OCI-LY1 (cell line): ENCODE data around the gene ROR2.

Experiments
- H2AFZ ChIP-seq: fragments of 200-600 bp; sonication (generic), shearing (Covaris generic); 2 replicates; pipeline ENCODE4 v1.6.0; 2014; ENCODE audit warnings: antibody characterized with exemption, mild to moderate bottlenecking, low read length
- H3F3A ChIP-seq: fragments of 200-600 bp; sonication (generic), shearing (Covaris generic); 2 replicates; pipeline ENCODE4 v1.6.0; 2014; ENCODE audit warnings: mild to moderate bottlenecking, antibody characterized with exemption, low read length, moderate library complexity; ENCODE audit not compliant: insufficient read depth
- H3K27ac ChIP-seq: fragments of 200-600 bp; sonication (generic); 2 replicates; pipeline ENCODE4 v1.5.1; 2014; ENCODE audit warnings: low read length, mixed run types, mild to moderate bottlenecking, low read depth; ENCODE audit not compliant: poor library complexity, severe bottlenecking
- H3K27me3 ChIP-seq: fragments of 200-600 bp; sonication (generic); 2 replicates; pipeline ENCODE4 v1.6.0; 2014; ENCODE audit warnings: antibody characterized with exemption, mild to moderate bottlenecking, low read length, moderate library complexity; ENCODE audit not compliant: insufficient read depth
- H3K36me3 ChIP-seq: fragments of 200-600 bp; sonication (generic); 2 replicates; pipeline ENCODE4 v1.6.1; 2014; ENCODE audit warnings: mild to moderate bottlenecking, antibody characterized with exemption, low read length, moderate library complexity, mixed read lengths; ENCODE audit not compliant: insufficient read depth
- H3K4me1 ChIP-seq: fragments of 200-600 bp; sonication (generic); 2 replicates; pipeline ENCODE4 v1.5.1; 2014; ENCODE audit warnings: mild to moderate bottlenecking, low read length, moderate library complexity; ENCODE audit not compliant: insufficient read depth, severe bottlenecking
- H3K4me2 ChIP-seq: fragments of 200-600 bp; sonication (generic), shearing (Covaris generic); 2 replicates; pipeline ENCODE4 v1.6.1; 2014; ENCODE audit warnings: low read length
- H3K4me3 ChIP-seq: fragments of 200-600 bp; sonication (generic); 2 replicates; pipeline ENCODE4 v1.5.1; 2014; ENCODE audit warnings: low read length, low read depth, mild to moderate bottlenecking, mixed read lengths; ENCODE audit not compliant: poor library complexity, severe bottlenecking
- H3K79me2 ChIP-seq: fragments of 200-600 bp; shearing (Covaris generic); 2 replicates; pipeline ENCODE4 v1.6.1; 2016; ENCODE audit warnings: mixed run types, low read length, mixed read lengths; ENCODE audit not compliant: insufficient read depth
- H3K9ac ChIP-seq: fragments of 200-600 bp; sonication (generic), shearing (Covaris generic); 2 replicates; pipeline ENCODE4 v1.6.1; 2014; ENCODE audit warnings: mild to moderate bottlenecking, low read length, mixed read lengths
- H3K9me2 ChIP-seq: fragments of 200-600 bp; sonication (generic), shearing (Covaris generic); 2 replicates; pipeline ENCODE4 v1.6.1; 2014; ENCODE audit warnings: low read depth, mild to moderate bottlenecking, low read length, mixed read lengths
- H3K9me3 ChIP-seq: fragments of 200-600 bp; shearing (Covaris generic); 2 replicates; pipeline ENCODE4 v1.6.1; 2014; ENCODE audit warnings: low read length, mixed read lengths
- H4K20me1 ChIP-seq: fragments of 200-600 bp; sonication (generic), shearing (Covaris generic); 2 replicates; pipeline ENCODE4 v1.6.0; 2016; ENCODE audit warnings: mild to moderate bottlenecking, low read length; ENCODE audit not compliant: insufficient read depth
- EZH2 ChIP-seq: fragments of 200-600 bp; sonication (generic), shearing (Covaris generic); IDR thresholded peaks from 2 replicates; pipeline ENCODE4 v1.8.0; 2017; ENCODE audit warnings: borderline replicate concordance, mixed run types, mild to moderate bottlenecking, antibody characterized with exemption, low read length, moderate library complexity, mixed read lengths
- TF ChIP-seq, protein P1 (sequence below): fragments of 200-600 bp; sonication (generic), shearing (Covaris generic); IDR thresholded peaks from 2 replicates; pipeline ENCODE4 v1.5.1; 2017; ENCODE audit warnings: mild to moderate bottlenecking, antibody characterized with exemption, low read length, moderate library complexity, mixed read lengths

The ROR2 gene

DNA sequence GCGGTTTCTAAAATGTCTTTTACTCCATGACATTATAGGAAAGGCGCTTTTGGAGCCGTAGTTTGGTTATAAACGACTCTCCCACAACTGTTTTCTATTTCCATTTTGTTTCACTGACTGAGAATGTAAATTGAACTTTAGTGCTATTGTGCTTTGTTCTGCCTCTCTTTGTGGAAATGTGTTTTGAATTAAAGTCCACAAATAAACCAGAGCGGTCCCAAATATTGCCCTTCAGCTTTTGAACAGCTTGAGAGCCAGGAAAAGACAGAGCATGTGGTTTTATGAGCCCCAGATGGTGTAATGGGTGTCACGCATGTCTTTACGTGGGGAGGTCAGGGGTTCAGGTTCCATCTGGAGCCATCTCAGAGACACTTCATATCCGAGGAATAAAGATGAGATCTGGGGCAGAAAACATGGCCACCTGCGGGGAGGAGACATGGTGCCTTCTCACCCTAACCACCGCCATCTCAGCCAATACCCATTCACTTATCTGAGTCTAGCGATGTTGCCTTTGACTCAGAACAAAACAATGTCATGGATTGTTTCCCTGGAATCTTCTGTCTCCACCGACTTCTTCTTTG lies 42.5 kb upstream of the ROR2 start:
- Histone ChIP-seq H3K79me2 (no peaks in the 10 kb centered on the region), H4K20me1 (no peaks in the 10 kb centered on the region), H3K4me3 (no peak overlapping the region), H3K9me2 (no peaks in the 10 kb centered on the region), H3K27ac (no peak overlapping the region), H2AFZ (no peak overlapping the region), H3K9me3 (no peaks in the 10 kb centered on the region), H3K9ac (no peak overlapping the region), H3F3A (no peaks in the 10 kb centered on the region), H3K36me3 (no peaks in the 10 kb centered on the region), H3K4me1 (no peaks in the 10 kb centered on the region), H3K27me3 (no peaks in the 10 kb centered on the region), H3K4me2 (no peak overlapping the region)
- TF ChIP-seq, protein P1, sequence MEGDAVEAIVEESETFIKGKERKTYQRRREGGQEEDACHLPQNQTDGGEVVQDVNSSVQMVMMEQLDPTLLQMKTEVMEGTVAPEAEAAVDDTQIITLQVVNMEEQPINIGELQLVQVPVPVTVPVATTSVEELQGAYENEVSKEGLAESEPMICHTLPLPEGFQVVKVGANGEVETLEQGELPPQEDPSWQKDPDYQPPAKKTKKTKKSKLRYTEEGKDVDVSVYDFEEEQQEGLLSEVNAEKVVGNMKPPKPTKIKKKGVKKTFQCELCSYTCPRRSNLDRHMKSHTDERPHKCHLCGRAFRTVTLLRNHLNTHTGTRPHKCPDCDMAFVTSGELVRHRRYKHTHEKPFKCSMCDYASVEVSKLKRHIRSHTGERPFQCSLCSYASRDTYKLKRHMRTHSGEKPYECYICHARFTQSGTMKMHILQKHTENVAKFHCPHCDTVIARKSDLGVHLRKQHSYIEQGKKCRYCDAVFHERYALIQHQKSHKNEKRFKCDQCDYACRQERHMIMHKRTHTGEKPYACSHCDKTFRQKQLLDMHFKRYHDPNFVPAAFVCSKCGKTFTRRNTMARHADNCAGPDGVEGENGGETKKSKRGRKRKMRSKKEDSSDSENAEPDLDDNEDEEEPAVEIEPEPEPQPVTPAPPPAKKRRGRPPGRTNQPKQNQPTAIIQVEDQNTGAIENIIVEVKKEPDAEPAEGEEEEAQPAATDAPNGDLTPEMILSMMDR, result no peak
- no peak for TF ChIP-seq EZH2

- no peaks in the 10 kb centered on the region for H3K36me3 ChIP-seq
- H4K20me1 ChIP-seq, result no peaks in the 10 kb centered on the region
- H3K4me3 ChIP-seq, result no peak overlapping the region
- no peaks in the 10 kb centered on the region for H3F3A ChIP-seq
- H3K27ac ChIP-seq, result no peak overlapping the region
- H3K9me2 ChIP-seq, result no peaks in the 10 kb centered on the region
- no peak overlapping the region for H2AFZ ChIP-seq
- no peak overlapping the region for H3K9ac ChIP-seq
- no peaks in the 10 kb centered on the region for H3K9me3 ChIP-seq
- no peak overlapping the region for H3K4me2 ChIP-seq
- TF ChIP-seq EZH2, result no peak
- TF ChIP-seq, protein P1, result no peak
- no peaks in the 10 kb centered on the region for H3K79me2 ChIP-seq
- no peaks in the 10 kb centered on the region for H3K4me1 ChIP-seq
- no peaks in the 10 kb centered on the region for H3K27me3 ChIP-seq
Observed at GRCh38 chr9:91991721-91992341, 41.8 kb upstream of the ROR2 start.

DNA sequence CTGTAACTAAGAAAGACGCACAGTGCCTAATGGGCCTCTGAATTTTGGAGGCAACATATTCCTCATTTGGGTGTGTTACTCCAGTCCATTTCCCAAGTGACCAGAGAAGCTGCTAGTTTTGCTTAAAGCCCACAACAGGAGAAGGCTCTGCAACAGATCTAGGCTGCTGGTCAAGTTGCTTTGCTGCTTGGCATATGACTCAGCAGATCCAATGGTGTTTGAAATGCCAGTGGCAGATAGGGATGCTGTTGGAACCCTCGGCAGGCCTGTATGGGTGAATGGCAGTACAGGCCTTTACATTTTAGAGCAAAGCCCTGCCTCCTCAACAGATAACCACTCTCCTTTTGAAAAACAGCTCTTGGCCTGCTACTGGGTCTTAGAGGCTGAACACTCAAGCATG lies 36.2 kb upstream of the ROR2 start:
- Histone ChIP-seq H3K79me2 (no peaks in the 10 kb centered on the region), H3K27me3 (no peaks in the 10 kb centered on the region; the same call in 1 of the 2 replicates), H4K20me1 (no peaks in the 10 kb centered on the region), H3K36me3 (no peaks in the 10 kb centered on the region), H3K27ac (no peak overlapping the region), H3F3A (no peaks in the 10 kb centered on the region), H3K4me1 (no peaks in the 10 kb centered on the region), H2AFZ (no peak overlapping the region), H3K9me2 (no peaks in the 10 kb centered on the region), H3K4me3 (no peak overlapping the region), H3K9ac (no peak overlapping the region), H3K4me2 (no peak overlapping the region), H3K9me3 (no peaks in the 10 kb centered on the region)
- TF ChIP-seq, protein P1, result no peak
- TF ChIP-seq EZH2, result no peak
